GM12878 (cell line): ENCODE measurements around the gene KRTAP10-7. TPM values are rescaled to one million over a fixed set of nuclear protein-coding genes. Genes with fewer than 3 reads are reported as not detected.

ENCODE experiments used
- ATAC-seq: fragments of 200-7000 bp; cut with Tn5 transposase; 3 replicates; pipeline ENCODE4 v1.9.1; 2020; ENCODE audit warnings: mild to moderate bottlenecking, moderate library complexity
- BruUV-seq: library from RNA; stranded (reverse); fragments of 400-500 nt; replicated peaks from 2 replicates; lab custom pipeline; 2021; lab: Mats Ljungman, UMichigan
- CTCF ChIA-PET: fragments of 300-600 bp; sonication (Branson Sonifier 250); formaldehyde crosslinking; extraction: SDS; loops from one replicate; lab custom pipeline; 2021; ENCODE audit warnings: inconsistent platforms; lab: Yijun Ruan, JAX
- POLR2A ChIA-PET: fragments of 350-600 bp; formaldehyde crosslinking; extraction: SDS; loops from one replicate; lab custom pipeline; 2021; ENCODE audit warnings: inconsistent platforms; lab: Charles Lee
- RAD21 ChIA-PET: fragments of 300-600 bp; sonication (Branson Sonifier 250); formaldehyde crosslinking; loops from one replicate; lab custom pipeline; 2023; ENCODE audit warnings: antibody characterized with exemption; ENCODE audit not compliant: unreplicated experiment; lab: Charles Lee
- SMC1A ChIA-PET: fragments of 300-600 bp; sonication (Branson Sonifier 250); formaldehyde crosslinking; loops from one replicate; lab custom pipeline; 2023; ENCODE audit not compliant: unreplicated experiment, uncharacterized antibody; lab: Charles Lee
- DNase-seq: peaks from one replicate; pipeline ENCODE4 v3.0.0-alpha.2; 2011; ENCODE audit warnings: low read depth, low spot score
- FAIRE-seq: peaks from 3 replicates; lab custom pipeline; 2011; peaks lifted over from hg19 to GRCh38; lab: Jason Lieb, UNC
- H2AFZ ChIP-seq: 2 replicates; pipeline ENCODE4 v1.6.0; 2011; ENCODE audit warnings: low read depth, low read length, control low read depth; ENCODE audit not compliant: control insufficient read depth
- H3K27ac ChIP-seq: 2 replicates; pipeline ENCODE4 v1.5.1; 2011; ENCODE audit warnings: control low read depth; ENCODE audit not compliant: control insufficient read depth, insufficient read depth
- H3K27me3 ChIP-seq, 2 experiments: replicated peaks in 1 of 2; 2 replicates each; pipeline versions ENCODE4 v1.6.0 to v1.6.1; 2011; ENCODE audit warnings: low read length in 1 of 2; ENCODE audit not compliant: control insufficient read depth in 2 of 2, insufficient read depth in 2 of 2
- H3K36me3 ChIP-seq, 2 experiments: 2 replicates each; pipeline ENCODE4 v1.5.1; 2011; ENCODE audit warnings: low read length in 1 of 2; ENCODE audit not compliant: control insufficient read depth in 2 of 2, insufficient read depth in 2 of 2
- H3K4me1 ChIP-seq: 2 replicates; pipeline ENCODE4 v1.6.1; 2011; ENCODE audit warnings: mild to moderate bottlenecking, low read length, moderate library complexity, mixed read lengths; ENCODE audit not compliant: control insufficient read depth, insufficient read depth
- H3K4me2 ChIP-seq: 2 replicates; pipeline ENCODE4 v1.6.0; 2011; ENCODE audit warnings: control low read depth; ENCODE audit not compliant: control insufficient read depth, insufficient read depth
- H3K4me3 ChIP-seq: fragments of 200-600 bp; sonication (generic); 2 replicates; pipeline ENCODE4 v1.5.1; 2016
- H3K79me2 ChIP-seq: 2 replicates; pipeline ENCODE4 v1.6.0; 2011; ENCODE audit warnings: low read length; ENCODE audit not compliant: control insufficient read depth, insufficient read depth
- H3K9ac ChIP-seq: 2 replicates; pipeline ENCODE4 v1.8.0; 2011; ENCODE audit warnings: low read length, control low read depth, mixed read lengths; ENCODE audit not compliant: control insufficient read depth, insufficient read depth
- H3K9me3 ChIP-seq: replicated peaks from 3 replicates; pipeline ENCODE4 v1.5.1; 2011; ENCODE audit warnings: mild to moderate bottlenecking, low read length; ENCODE audit not compliant: control insufficient read depth, insufficient read depth
- H4K20me1 ChIP-seq: 2 replicates; pipeline ENCODE4 v1.6.0; 2011; ENCODE audit not compliant: control insufficient read depth, insufficient read depth
- GATAD2B ChIP-seq: fragments of 450-650 bp; conservative IDR thresholded peaks from 2 replicates; pipeline ENCODE4 v1.6.1; 2017; ENCODE audit warnings: low read depth, mild to moderate bottlenecking, moderate library complexity
- HDAC2 ChIP-seq: fragments of 200-600 bp; sonication (generic); IDR thresholded peaks from 2 replicates; pipeline ENCODE4 v1.6.1; 2017
- KLF5 ChIP-seq: fragments of 450-650 bp; IDR thresholded peaks from 2 replicates; pipeline ENCODE4 v1.6.1; 2014; ENCODE audit warnings: mild to moderate bottlenecking; ENCODE audit not compliant: partially characterized antibody
- NBN ChIP-seq: fragments of 450-650 bp; IDR thresholded peaks from 2 replicates; pipeline ENCODE4 v1.6.1; 2016
- POU2F2 ChIP-seq: IDR thresholded peaks from 3 replicates; pipeline ENCODE4 v1.6.1; 2011; ENCODE audit warnings: low read depth, mild to moderate bottlenecking, low read length, borderline replicate concordance
- RAD21 ChIP-seq: IDR thresholded peaks from 2 replicates; pipeline ENCODE4 v1.6.1; 2011; ENCODE audit warnings: mild to moderate bottlenecking, low read depth, low read length, moderate library complexity; ENCODE audit not compliant: insufficient read depth
- RB1 ChIP-seq: fragments of 450-650 bp; formaldehyde crosslinking; IDR thresholded peaks from 2 replicates; pipeline ENCODE4 v1.6.1; 2017; ENCODE audit warnings: mild to moderate bottlenecking, borderline replicate concordance
- RCOR1 ChIP-seq: conservative IDR thresholded peaks from 2 replicates; pipeline ENCODE4 v1.6.1; 2012; ENCODE audit warnings: low read depth, low read length, improper control_type of control experiment
- RELA ChIP-seq: fragments of 450-650 bp; IDR thresholded peaks from 2 replicates; pipeline ENCODE4 v1.8.0; 2014; ENCODE audit warnings: borderline replicate concordance; ENCODE audit not compliant: partially characterized antibody
- SMAD1 ChIP-seq: fragments of 450-650 bp; IDR thresholded peaks from 2 replicates; pipeline ENCODE4 v1.6.1; 2018; ENCODE audit warnings: mild to moderate bottlenecking, low read depth; ENCODE audit not compliant: partially characterized antibody
- SUPT20H ChIP-seq: IDR thresholded peaks from 2 replicates; pipeline ENCODE4 v1.6.1; 2011; ENCODE audit warnings: low read depth, mild to moderate bottlenecking, low read length, moderate library complexity, borderline replicate concordance; ENCODE audit not compliant: control insufficient read depth
- TBL1XR1 ChIP-seq: IDR thresholded peaks from 2 replicates; pipeline ENCODE4 v1.6.1; 2012; ENCODE audit warnings: low read depth, low read length, improper control_type of control experiment
- TCF3 ChIP-seq: IDR thresholded peaks from 2 replicates; pipeline ENCODE4 v1.6.1; 2012; ENCODE audit warnings: low read depth, mild to moderate bottlenecking, low read length, borderline replicate concordance; ENCODE audit not compliant: insufficient read depth
- WGBS: methylation state at CpG from one replicate; pipeline ENCODE4 v1.1.6; 2016; ENCODE audit warnings: low lambda C conversion rate; ENCODE audit not compliant: insufficient replicate concordance, insufficient coverage; ENCODE audit errors: missing lambda C conversion rate; 5-methylcytosine and 5-hydroxymethylcytosine counted together
- in situ Hi-C: fragments of 300-500 bp; cut with MboI; formaldehyde crosslinking; loops from 9 replicates; pipeline ENCODE4 v1.14.3; 2018; ENCODE audit warnings: mixed read lengths
- intact Hi-C: fragments of 100-400 bp; cut with micrococcal nuclease; formaldehyde crosslinking; loops from one replicate; pipeline ENCODE4 v1.14.2; 2022; ENCODE audit not compliant: unreplicated experiment
- polyA plus RNA-seq, 11 experiments: library from polyadenylated mRNA; depleted of rRNA in 4 of 11; unstranded in 6 of 11; stranded (reverse) in 5 of 11; fragments of >200 nt; fragmentation: Nextera tagmentation in 4 of 11; fragmentation: Illumina TruSeq in 1 of 11; extraction: Ambion mirVana in 4 of 11; extraction: Trizol in 1 of 11; gene quantifications; 1 replicate in 1 of 11; 2 replicates in 10 of 11; pipeline versions ENCODE4 v1.2.1 to v1.2.3, GENCODE V29; 2011 to 2016; ENCODE audit warnings: inconsistent platforms in 2 of 11, missing spikeins in 2 of 11, low read depth in 1 of 11
- total RNA-seq, 4 experiments: library from RNA; depleted of rRNA in 3 of 4; stranded (reverse); fragments of >200 nt in 3 of 4; fragmentation: Illumina TruSeq in 1 of 4; extraction: Trizol in 1 of 4; gene quantifications; 2 replicates each; pipeline versions ENCODE4 v1.2.1 to v1.2.3, GENCODE V29; 2013 to 2021
- TF ChIP-seq, protein P1 (sequence below): fragments of 450-650 bp; IDR thresholded peaks from 2 replicates; pipeline ENCODE4 v1.6.1; 2017; ENCODE audit warnings: antibody characterized with exemption, mild to moderate bottlenecking, moderate library complexity

Gene KRTAP10-7
- total and polyA plus RNA-seq, 10 of the 15 experiments (the other 5 are each of a cell fraction or from before 2014, with no cell fraction given), result not detected

GRCh38 chr21:44595524-44595923 is 4.9 kb upstream of the KRTAP10-7 start:
- H3K79me2 ChIP-seq, result no peaks in the 10 kb centered on the region
- no peak overlapping the region for H3K27ac ChIP-seq
- no peaks in the 10 kb centered on the region for H3K27me3 ChIP-seq
- no peaks in the 10 kb centered on the region; the same call in 2 of the 3 replicates for H3K9me3 ChIP-seq
- DNase-seq (no peak), ATAC-seq (no peak), FAIRE-seq (no peak)
- no peaks in the 10 kb centered on the region for H3K36me3 ChIP-seq
- POLR2A ChIA-PET, result no interaction called here
- H2AFZ ChIP-seq, result no peak overlapping the region
- 41% methylated on average over 6 of the region's 6 CpGs for WGBS
- TF ChIP-seq KLF5 (no peak), RCOR1 (no peak), RB1 (no peak), NBN (no peak), TBL1XR1 (no peak)
- no peaks in the 10 kb centered on the region for H4K20me1 ChIP-seq
- H3K4me1 ChIP-seq, result no peaks in the 10 kb centered on the region
- intact Hi-C loops (no loop called here), in situ Hi-C loops (no loop called here)
- no peak overlapping the region for H3K9ac ChIP-seq
- no TSS peak for BruUV-seq
- RAD21 ChIA-PET, result no interaction called here
- SMC1A ChIA-PET, result no interaction called here
- CTCF ChIA-PET, result no interaction called here
- H3K4me3 ChIP-seq, result no peak overlapping the region
- H3K4me2 ChIP-seq, result no peak overlapping the region

GRCh38 chr21:44596068-44596725 is 4.2 kb upstream of the KRTAP10-7 start:
- POLR2A ChIA-PET, result interaction anchor here (0.8 kb wide), 1 partner anchor 208 kb away, joined by 5 read pairs; no protein-coding TSS in a partner anchor
- Histone ChIP-seq H3K4me2 (no peak overlapping the region), H3K4me1 (no peaks in the 10 kb centered on the region), H3K27me3 (no peaks in the 10 kb centered on the region), H3K36me3 (no peaks in the 10 kb centered on the region), H3K4me3 (no peak overlapping the region), H2AFZ (no peak overlapping the region), H4K20me1 (no peaks in the 10 kb centered on the region), H3K9me3 (no peaks in the 10 kb centered on the region; the same call in 2 of the 3 replicates), H3K9ac (no peak overlapping the region), H3K27ac (no peak overlapping the region), H3K79me2 (no peaks in the 10 kb centered on the region)
- DNase-seq (no peak), FAIRE-seq (no peak), ATAC-seq (no peak)
- in situ Hi-C loops, result no loop called here
- no TSS peak for BruUV-seq
- RAD21 ChIA-PET, result no interaction called here
- SMC1A ChIA-PET, result no interaction called here
- CTCF ChIA-PET, result no interaction called here
- intact Hi-C loops, result no loop called here
- 5% methylated on average over 9 of the region's 9 CpGs for WGBS
- TF ChIP-seq TCF3, result no peak
- TF ChIP-seq RELA, result no peak
- TF ChIP-seq SUPT20H, result no peak
- TF ChIP-seq HDAC2, result no peak
- TF ChIP-seq RAD21, result no peak
- no peak for TF ChIP-seq POU2F2
- TF ChIP-seq, protein P1, sequence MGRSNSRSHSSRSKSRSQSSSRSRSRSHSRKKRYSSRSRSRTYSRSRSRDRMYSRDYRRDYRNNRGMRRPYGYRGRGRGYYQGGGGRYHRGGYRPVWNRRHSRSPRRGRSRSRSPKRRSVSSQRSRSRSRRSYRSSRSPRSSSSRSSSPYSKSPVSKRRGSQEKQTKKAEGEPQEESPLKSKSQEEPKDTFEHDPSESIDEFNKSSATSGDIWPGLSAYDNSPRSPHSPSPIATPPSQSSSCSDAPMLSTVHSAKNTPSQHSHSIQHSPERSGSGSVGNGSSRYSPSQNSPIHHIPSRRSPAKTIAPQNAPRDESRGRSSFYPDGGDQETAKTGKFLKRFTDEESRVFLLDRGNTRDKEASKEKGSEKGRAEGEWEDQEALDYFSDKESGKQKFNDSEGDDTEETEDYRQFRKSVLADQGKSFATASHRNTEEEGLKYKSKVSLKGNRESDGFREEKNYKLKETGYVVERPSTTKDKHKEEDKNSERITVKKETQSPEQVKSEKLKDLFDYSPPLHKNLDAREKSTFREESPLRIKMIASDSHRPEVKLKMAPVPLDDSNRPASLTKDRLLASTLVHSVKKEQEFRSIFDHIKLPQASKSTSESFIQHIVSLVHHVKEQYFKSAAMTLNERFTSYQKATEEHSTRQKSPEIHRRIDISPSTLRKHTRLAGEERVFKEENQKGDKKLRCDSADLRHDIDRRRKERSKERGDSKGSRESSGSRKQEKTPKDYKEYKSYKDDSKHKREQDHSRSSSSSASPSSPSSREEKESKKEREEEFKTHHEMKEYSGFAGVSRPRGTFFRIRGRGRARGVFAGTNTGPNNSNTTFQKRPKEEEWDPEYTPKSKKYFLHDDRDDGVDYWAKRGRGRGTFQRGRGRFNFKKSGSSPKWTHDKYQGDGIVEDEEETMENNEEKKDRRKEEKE, result no peak
- TF ChIP-seq SMAD1, result no peak
- TF ChIP-seq GATAD2B, result no peak
